Activated naive CD8-positive, alpha-beta T cell (primary cell): ENCODE measurements around the gene STK11.

ENCODE experiments used
- H3K27ac Mint-ChIP-seq: one replicate; pipeline ENCODE4 v1.8.0; 2021; ENCODE audit warnings: mixed read lengths
- H3K27me3 Mint-ChIP-seq: one replicate; pipeline ENCODE4 v1.8.0; 2021; ENCODE audit warnings: mixed read lengths
- H3K36me3 Mint-ChIP-seq: one replicate; pipeline ENCODE4 v1.8.0; 2021; ENCODE audit warnings: mixed read lengths
- H3K4me1 Mint-ChIP-seq: one replicate; pipeline ENCODE4 v1.8.0; 2021; ENCODE audit warnings: low read depth, mixed read lengths
- H3K4me3 Mint-ChIP-seq: one replicate; pipeline ENCODE4 v1.8.0; 2021; ENCODE audit warnings: mild to moderate bottlenecking, mixed read lengths
- H3K9me3 Mint-ChIP-seq: one replicate; pipeline ENCODE4 v1.8.0; 2021; ENCODE audit warnings: low read depth, mixed read lengths

The STK11 gene

DNA sequence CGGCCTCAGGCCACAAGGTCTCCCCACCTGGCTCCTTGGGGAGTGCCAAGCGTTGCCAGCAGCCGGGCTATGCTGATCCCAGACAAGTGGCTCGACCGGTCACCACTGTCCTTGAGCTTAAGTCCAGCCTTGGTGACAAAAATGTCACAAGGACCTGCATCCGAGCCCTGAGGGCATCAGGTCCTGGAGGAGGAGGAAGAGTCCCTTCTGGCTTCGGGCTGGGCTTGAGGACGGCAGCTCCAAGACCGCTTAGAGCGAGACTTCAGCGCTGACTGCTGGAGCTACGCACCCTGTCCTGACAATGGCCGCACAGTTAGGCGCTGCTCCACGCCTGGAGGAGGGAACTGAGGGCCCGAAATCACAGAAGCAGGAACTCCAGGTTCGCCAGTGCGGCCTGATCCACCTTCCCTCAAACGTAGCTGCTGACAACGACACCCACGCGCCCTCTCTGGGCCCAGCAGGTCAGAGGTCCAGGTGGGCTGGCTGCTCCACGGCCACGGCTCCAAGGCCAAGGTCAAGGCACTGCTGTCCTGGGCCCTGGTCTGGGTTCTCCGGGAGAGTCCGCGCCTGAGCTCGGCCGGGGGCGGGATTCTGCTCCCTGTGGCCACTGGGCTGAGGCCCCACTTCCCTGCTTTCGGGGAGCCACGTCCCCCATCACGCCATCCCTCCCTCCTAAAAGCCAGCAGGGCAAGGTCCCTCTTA, 38.6 kb upstream of the STK11 start:
- peaks cover 23% of the 10 kb centered on the region for H3K4me1 Mint-ChIP-seq
- no peaks in the 10 kb centered on the region for H3K27me3 Mint-ChIP-seq
- H3K36me3 Mint-ChIP-seq, result peaks cover 5% of the 10 kb centered on the region
- H3K9me3 Mint-ChIP-seq, result no peaks in the 10 kb centered on the region
- no peak overlapping the region for H3K4me3 Mint-ChIP-seq
- H3K27ac Mint-ChIP-seq, result no peak overlapping the region

GRCh38 chr19:1167687-1168571, 37.6 kb upstream of the STK11 start:
- H3K36me3 Mint-ChIP-seq, result peaks cover 5% of the 10 kb centered on the region
- H3K4me3 Mint-ChIP-seq, result no peak overlapping the region
- peaks cover 27% of the 10 kb centered on the region for H3K4me1 Mint-ChIP-seq
- no peaks in the 10 kb centered on the region for H3K9me3 Mint-ChIP-seq
- no peak overlapping the region for H3K27ac Mint-ChIP-seq
- no peaks in the 10 kb centered on the region for H3K27me3 Mint-ChIP-seq

- H3K4me1 Mint-ChIP-seq, result peaks cover 25% of the 10 kb centered on the region
- H3K27me3 Mint-ChIP-seq, result no peaks in the 10 kb centered on the region
- H3K9me3 Mint-ChIP-seq, result no peaks in the 10 kb centered on the region
- peaks cover 5% of the 10 kb centered on the region for H3K36me3 Mint-ChIP-seq
- H3K4me3 Mint-ChIP-seq, result no peak overlapping the region
- H3K27ac Mint-ChIP-seq, result no peak overlapping the region
Observed at GRCh38 chr19:1168572-1169410, 36.8 kb upstream of the STK11 start.

GRCh38 chr19:1169411-1169791, 36.2 kb upstream of the STK11 start:
- Mint-ChIP-seq H3K4me1 (peaks cover 27% of the 10 kb centered on the region), H3K27me3 (no peaks in the 10 kb centered on the region), H3K9me3 (no peaks in the 10 kb centered on the region), H3K27ac (no peak overlapping the region), H3K4me3 (no peak overlapping the region), H3K36me3 (peaks cover 5% of the 10 kb centered on the region)

DNA sequence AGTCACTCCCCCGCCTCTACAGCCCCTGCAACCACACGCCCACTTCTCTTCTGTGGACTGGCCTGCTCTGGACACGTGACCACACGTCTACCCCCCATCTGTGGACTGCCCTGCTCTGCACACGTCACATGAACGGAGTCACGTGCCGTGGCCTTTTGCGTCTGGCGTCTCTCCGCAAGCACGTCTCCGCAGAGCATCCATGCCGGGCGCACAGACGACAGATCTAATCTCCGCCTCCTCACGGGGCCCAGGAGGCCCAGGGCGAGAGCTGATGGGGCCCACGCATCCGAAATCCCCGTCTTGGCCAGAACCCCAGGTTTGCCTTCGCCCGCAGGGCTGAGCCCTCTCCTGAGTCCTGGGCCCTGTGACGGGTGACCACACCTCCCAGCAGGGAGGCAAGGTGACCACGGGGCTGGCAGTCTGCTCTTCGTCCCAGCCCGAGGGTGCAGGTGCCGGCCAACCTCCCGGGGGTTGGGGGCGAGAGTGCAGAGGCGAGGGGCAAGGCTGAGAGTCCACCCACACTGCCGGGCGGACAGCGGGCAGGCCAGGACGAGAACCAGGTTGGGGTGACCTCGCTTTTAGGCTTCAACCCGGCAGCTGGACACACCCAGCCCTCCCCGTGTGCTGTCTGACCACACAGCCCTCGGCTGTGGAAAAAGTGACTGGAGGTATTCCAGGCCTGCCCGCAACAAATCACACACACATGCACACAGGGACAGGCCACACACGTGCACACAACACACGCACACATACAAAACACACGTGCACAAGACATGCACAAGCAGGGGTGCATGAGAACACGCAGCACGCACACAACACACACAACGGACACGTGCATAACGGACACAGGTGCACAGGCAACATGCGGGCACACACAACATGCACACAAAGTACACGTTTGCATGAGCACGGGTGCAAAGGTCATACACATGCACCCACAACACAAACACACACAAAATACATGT, 35.4 kb upstream of the STK11 start:
- Mint-ChIP-seq H3K27ac (peak overlapping the region; percentile 36), H3K9me3 (no peaks in the 10 kb centered on the region)

DNA sequence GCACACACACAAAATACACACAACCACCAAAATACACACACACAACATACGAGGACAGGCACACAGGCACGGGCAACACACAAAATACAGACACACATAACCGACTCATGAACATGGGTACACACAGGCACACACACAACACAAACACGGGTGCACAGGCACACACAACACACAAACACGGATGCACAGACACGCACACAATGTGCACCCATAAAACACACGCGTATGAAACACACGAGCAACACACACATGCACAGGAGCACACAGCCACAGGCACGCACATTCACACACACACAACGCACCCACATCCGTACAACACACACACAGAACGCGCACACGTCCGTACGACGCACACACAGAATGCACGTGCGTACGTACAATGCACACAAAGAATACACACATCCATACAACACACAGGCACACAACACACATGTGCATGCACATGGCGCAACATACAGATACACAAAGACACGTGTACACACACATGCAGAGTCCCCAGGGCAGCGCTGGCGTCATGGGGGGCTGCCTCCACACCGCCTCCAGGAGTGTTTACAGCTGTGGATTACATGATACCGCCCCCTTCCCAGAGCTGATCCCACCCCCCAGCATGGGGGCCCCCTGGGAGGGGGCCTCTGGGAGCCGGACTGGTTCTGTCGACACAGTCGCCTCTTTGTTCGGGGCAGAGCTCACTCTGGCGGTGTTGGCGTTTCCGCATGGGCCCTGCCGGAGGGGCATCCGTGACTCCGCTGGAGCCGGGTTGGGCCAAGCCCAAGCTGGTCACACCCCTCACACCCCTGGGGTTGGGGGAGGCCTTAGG, 34.4 kb upstream of the STK11 start:
- H3K27me3 Mint-ChIP-seq, result no peaks in the 10 kb centered on the region
- H3K4me3 Mint-ChIP-seq, result peak overlapping the region; percentile 58
- no peaks in the 10 kb centered on the region for H3K9me3 Mint-ChIP-seq
- H3K36me3 Mint-ChIP-seq, result peaks cover 5% of the 10 kb centered on the region
- H3K27ac Mint-ChIP-seq, result peak overlapping the region; percentile 36
- peaks cover 29% of the 10 kb centered on the region for H3K4me1 Mint-ChIP-seq

More for the DNA sequence above, 35.4 kb upstream of the STK11 start:
- peak overlapping the region; percentile 58 for H3K4me3 Mint-ChIP-seq
- peaks cover 27% of the 10 kb centered on the region for H3K4me1 Mint-ChIP-seq
- no peaks in the 10 kb centered on the region for H3K27me3 Mint-ChIP-seq
- H3K36me3 Mint-ChIP-seq, result peaks cover 5% of the 10 kb centered on the region

DNA sequence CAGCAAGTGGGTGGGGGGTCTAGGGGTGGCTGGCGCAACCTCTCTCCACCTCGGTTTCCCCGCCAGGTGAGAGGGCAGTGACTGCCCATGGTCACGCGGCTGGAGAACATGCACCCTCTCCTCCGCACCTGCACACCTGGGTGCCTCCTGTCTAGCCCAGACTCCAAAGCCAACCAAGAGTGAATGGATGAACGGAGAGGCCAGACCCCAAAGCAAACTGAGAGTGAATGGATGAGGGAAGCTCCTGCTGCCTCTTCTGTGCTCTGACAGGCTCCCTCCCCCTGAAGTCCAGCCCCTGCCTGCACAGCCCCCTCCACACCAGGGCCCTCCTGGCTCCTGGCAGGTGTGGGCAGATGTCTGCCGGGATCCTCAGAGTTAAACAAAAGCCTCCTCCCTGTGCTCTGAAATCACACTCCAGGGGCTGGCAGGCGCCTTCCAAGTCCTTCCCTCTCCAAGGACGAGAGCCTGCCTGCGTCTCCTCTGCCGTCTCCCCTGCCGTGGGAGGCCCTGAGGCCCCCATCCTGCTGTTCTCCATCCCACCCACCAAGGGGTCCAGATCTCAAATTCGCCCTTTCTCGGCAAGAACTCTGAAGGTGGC, 33.7 kb upstream of the STK11 start:
- H3K9me3 Mint-ChIP-seq, result no peaks in the 10 kb centered on the region
- H3K27me3 Mint-ChIP-seq, result no peaks in the 10 kb centered on the region
- peak overlapping the region; percentile 87 for H3K4me3 Mint-ChIP-seq
- no peak overlapping the region for H3K27ac Mint-ChIP-seq
- H3K4me1 Mint-ChIP-seq, result peaks cover 26% of the 10 kb centered on the region
- H3K36me3 Mint-ChIP-seq, result peaks cover 5% of the 10 kb centered on the region

GRCh38 chr19:1172353-1173158, 33.0 kb upstream of the STK11 start:
- H3K4me1 Mint-ChIP-seq, result peaks cover 26% of the 10 kb centered on the region
- no peaks in the 10 kb centered on the region for H3K27me3 Mint-ChIP-seq
- no peak overlapping the region for H3K27ac Mint-ChIP-seq
- H3K9me3 Mint-ChIP-seq, result no peaks in the 10 kb centered on the region
- H3K36me3 Mint-ChIP-seq, result peaks cover 5% of the 10 kb centered on the region
- H3K4me3 Mint-ChIP-seq, result peak overlapping the region; percentile 87

DNA sequence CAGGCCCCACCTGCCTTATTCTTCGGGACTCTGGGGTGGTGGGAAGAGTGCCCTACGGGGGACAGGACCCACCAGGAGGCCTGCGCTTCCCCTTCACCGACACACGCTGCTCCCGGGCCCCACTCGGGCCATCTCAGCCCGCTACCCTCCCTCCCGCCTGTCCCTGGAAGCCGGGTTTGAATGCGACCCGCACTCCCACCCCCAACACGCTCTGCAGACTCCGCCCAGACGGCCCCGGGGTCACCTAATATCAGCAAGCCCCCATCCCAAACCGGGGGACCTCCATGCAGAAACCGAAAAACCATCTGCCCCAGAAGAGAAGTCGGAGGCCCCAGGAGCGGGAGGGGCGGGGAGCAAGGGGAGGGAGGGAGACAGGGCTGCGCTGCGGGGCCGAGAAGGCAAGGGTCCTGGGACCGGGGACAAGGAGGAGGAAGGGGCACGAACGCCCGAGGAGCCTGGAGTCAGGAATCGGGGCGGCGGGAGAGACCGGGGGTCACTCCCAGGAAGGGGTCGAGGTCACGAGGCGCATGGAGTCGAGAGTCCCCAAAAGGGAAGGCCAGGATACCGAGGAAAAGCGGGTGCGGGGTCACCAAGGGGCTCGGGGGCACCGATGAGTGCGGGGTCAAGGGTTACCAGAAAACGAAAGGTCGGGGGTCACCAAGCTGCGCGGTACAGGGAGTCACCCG, 32.3 kb upstream of the STK11 start:
- Mint-ChIP-seq H3K36me3 (peaks cover 5% of the 10 kb centered on the region), H3K27ac (peak overlapping the region; percentile 81), H3K4me3 (peak overlapping the region; percentile 87), H3K27me3 (no peaks in the 10 kb centered on the region), H3K4me1 (peaks cover 26% of the 10 kb centered on the region), H3K9me3 (no peaks in the 10 kb centered on the region)

- H3K4me1 Mint-ChIP-seq, result peaks cover 24% of the 10 kb centered on the region
- H3K9me3 Mint-ChIP-seq, result no peaks in the 10 kb centered on the region
- H3K4me3 Mint-ChIP-seq, result peak within 1 kb of the TSS; percentile 87
- peaks cover 5% of the 10 kb centered on the region for H3K36me3 Mint-ChIP-seq
- peak within 1 kb of the TSS; percentile 83 for H3K27ac Mint-ChIP-seq
- no peaks in the 10 kb centered on the region for H3K27me3 Mint-ChIP-seq
Observed at GRCh38 chr19:1173845-1174809, 31.5 kb upstream of the STK11 start, which contains the start of gene SBNO2. Gene SBNO2 (minus strand): TSS chr19:1174268. CDS start chr19:1154276, 19,992 bp downstream.
